T-helper 2 cell treated with Interferon-gamma antibody and Interleukin-4, amounts not matched to agents 5 μg/mL and 100 μg/mL, for 36 hours (primary cell): ENCODE results near the gene MRNIP.

Experiments used
- DNase-seq: peaks from one replicate; pipeline ENCODE4 v3.0.0; 2021; ENCODE audit warnings: low spot score
- H3K27ac Mint-ChIP-seq: one replicate; pipeline ENCODE4 v1.8.0; 2021; ENCODE audit warnings: mild to moderate bottlenecking, mixed read lengths
- H3K27me3 Mint-ChIP-seq: one replicate; pipeline ENCODE4 v1.8.0; 2021; ENCODE audit warnings: low read depth, mixed read lengths
- H3K36me3 Mint-ChIP-seq: one replicate; pipeline ENCODE4 v1.8.0; 2021; ENCODE audit warnings: low read depth, mixed read lengths
- H3K4me1 Mint-ChIP-seq: one replicate; pipeline ENCODE4 v1.8.0; 2021; ENCODE audit warnings: low read depth, mixed read lengths
- H3K4me3 Mint-ChIP-seq: one replicate; pipeline ENCODE4 v1.8.0; 2022; ENCODE audit warnings: mild to moderate bottlenecking, moderate library complexity, mixed read lengths
- H3K9me3 Mint-ChIP-seq: one replicate; pipeline ENCODE4 v1.8.0; 2021; ENCODE audit warnings: mixed read lengths

The MRNIP gene

GRCh38 chr5:179870952-179871351 is 12.3 kb upstream of the MRNIP start:
- DNase-seq, result no peak
- no peaks in the 10 kb centered on the region for H3K27me3 Mint-ChIP-seq
- H3K27ac Mint-ChIP-seq, result no peak overlapping the region
- no peaks in the 10 kb centered on the region for H3K9me3 Mint-ChIP-seq
- peaks cover 32% of the 10 kb centered on the region for H3K36me3 Mint-ChIP-seq
- H3K4me1 Mint-ChIP-seq, result no peaks in the 10 kb centered on the region
- no peak overlapping the region for H3K4me3 Mint-ChIP-seq

GRCh38 chr5:179870403-179870903 is 11.8 kb upstream of the MRNIP start:
- Mint-ChIP-seq H3K36me3 (peaks cover 32% of the 10 kb centered on the region), H3K27ac (no peak overlapping the region), H3K9me3 (no peaks in the 10 kb centered on the region), H3K27me3 (no peaks in the 10 kb centered on the region), H3K4me3 (no peak overlapping the region), H3K4me1 (no peaks in the 10 kb centered on the region)
- no peak for DNase-seq

- DNase-seq, result no peak
- Mint-ChIP-seq H3K4me3 (no peak overlapping the region), H3K27me3 (no peaks in the 10 kb centered on the region), H3K27ac (no peak overlapping the region), H3K4me1 (no peaks in the 10 kb centered on the region), H3K9me3 (no peaks in the 10 kb centered on the region), H3K36me3 (peaks cover 35% of the 10 kb centered on the region)
These were observed 11.2 kb upstream of the MRNIP start for GRCh38 chr5:179869641-179870402.

GRCh38 chr5:179869101-179869500 is 10.5 kb upstream of the MRNIP start:
- DNase-seq, result no peak
- Mint-ChIP-seq H3K4me3 (no peak overlapping the region), H3K9me3 (no peaks in the 10 kb centered on the region), H3K27ac (no peak overlapping the region), H3K27me3 (no peaks in the 10 kb centered on the region), H3K4me1 (no peaks in the 10 kb centered on the region), H3K36me3 (peaks cover 34% of the 10 kb centered on the region)

GRCh38 chr5:179868541-179868940 is 9.9 kb upstream of the MRNIP start:
- Mint-ChIP-seq H3K4me3 (no peak overlapping the region), H3K9me3 (no peaks in the 10 kb centered on the region), H3K36me3 (peaks cover 37% of the 10 kb centered on the region), H3K27ac (peak overlapping the region; percentile 41), H3K4me1 (no peaks in the 10 kb centered on the region), H3K27me3 (no peaks in the 10 kb centered on the region)
- DNase-seq, result no peak

- no peak for DNase-seq
- Mint-ChIP-seq H3K27ac (no peak overlapping the region), H3K4me3 (no peak overlapping the region), H3K36me3 (peaks cover 42% of the 10 kb centered on the region), H3K27me3 (no peaks in the 10 kb centered on the region), H3K4me1 (no peaks in the 10 kb centered on the region), H3K9me3 (no peaks in the 10 kb centered on the region)
These were observed 8.9 kb upstream of the MRNIP start for GRCh38 chr5:179867476-179867875.

- Mint-ChIP-seq H3K27ac (no peak overlapping the region), H3K27me3 (no peaks in the 10 kb centered on the region), H3K36me3 (peaks cover 44% of the 10 kb centered on the region), H3K9me3 (no peaks in the 10 kb centered on the region), H3K4me3 (no peak overlapping the region), H3K4me1 (no peaks in the 10 kb centered on the region)
- no peak for DNase-seq
These were observed 8.5 kb upstream of the MRNIP start for GRCh38 chr5:179867079-179867465.

- peaks cover 44% of the 10 kb centered on the region for H3K36me3 Mint-ChIP-seq
- no peaks in the 10 kb centered on the region for H3K9me3 Mint-ChIP-seq
- peak; percentile 17 for DNase-seq
- H3K4me1 Mint-ChIP-seq, result no peaks in the 10 kb centered on the region
- no peak overlapping the region for H3K4me3 Mint-ChIP-seq
- no peaks in the 10 kb centered on the region for H3K27me3 Mint-ChIP-seq
- H3K27ac Mint-ChIP-seq, result no peak overlapping the region
These were observed 7.8 kb upstream of the MRNIP start for GRCh38 chr5:179866241-179867078.

- H3K9me3 Mint-ChIP-seq, result no peaks in the 10 kb centered on the region
- H3K36me3 Mint-ChIP-seq, result peaks cover 40% of the 10 kb centered on the region
- H3K27me3 Mint-ChIP-seq, result no peaks in the 10 kb centered on the region
- no peak overlapping the region for H3K27ac Mint-ChIP-seq
- no peak overlapping the region for H3K4me3 Mint-ChIP-seq
- no peak for DNase-seq
- no peaks in the 10 kb centered on the region for H3K4me1 Mint-ChIP-seq
These were observed 7.0 kb upstream of the MRNIP start for GRCh38 chr5:179865491-179866240.

GRCh38 chr5:179864686-179865085 is 6.1 kb upstream of the MRNIP start:
- Mint-ChIP-seq H3K27ac (no peak overlapping the region), H3K36me3 (peaks cover 38% of the 10 kb centered on the region), H3K4me3 (no peak overlapping the region), H3K9me3 (no peaks in the 10 kb centered on the region), H3K4me1 (peaks cover 2% of the 10 kb centered on the region), H3K27me3 (no peaks in the 10 kb centered on the region)
- no peak for DNase-seq

GRCh38 chr5:179863449-179864085 is 5.0 kb upstream of the MRNIP start:
- Mint-ChIP-seq H3K4me1 (peaks cover 3% of the 10 kb centered on the region), H3K9me3 (no peaks in the 10 kb centered on the region), H3K4me3 (no peak overlapping the region), H3K36me3 (peaks cover 33% of the 10 kb centered on the region), H3K27me3 (no peaks in the 10 kb centered on the region), H3K27ac (no peak overlapping the region)
- DNase-seq, result no peak

GRCh38 chr5:179862891-179863290 is 4.3 kb upstream of the MRNIP start:
- H3K36me3 Mint-ChIP-seq, result peaks cover 26% of the 10 kb centered on the region
- peaks cover 6% of the 10 kb centered on the region for H3K4me1 Mint-ChIP-seq
- no peak overlapping the region for H3K27ac Mint-ChIP-seq
- H3K27me3 Mint-ChIP-seq, result no peaks in the 10 kb centered on the region
- H3K9me3 Mint-ChIP-seq, result no peaks in the 10 kb centered on the region
- H3K4me3 Mint-ChIP-seq, result no peak overlapping the region
- DNase-seq, result no peak

- no peaks in the 10 kb centered on the region for H3K9me3 Mint-ChIP-seq
- no peaks in the 10 kb centered on the region for H3K27me3 Mint-ChIP-seq
- H3K4me3 Mint-ChIP-seq, result no peak overlapping the region
- peaks cover 7% of the 10 kb centered on the region for H3K4me1 Mint-ChIP-seq
- no peak for DNase-seq
- H3K36me3 Mint-ChIP-seq, result peaks cover 25% of the 10 kb centered on the region
- H3K27ac Mint-ChIP-seq, result no peak overlapping the region
These were observed 3.7 kb upstream of the MRNIP start for GRCh38 chr5:179862296-179862695.
